ENCODE results near the gene P2RY8. TPM values are rescaled to one million over a fixed set of nuclear protein-coding genes. Genes with fewer than 3 reads are reported as not detected.

The P2RY8 gene
- total RNA-seq, 1 experiment from 2014 or later = 0.37 TPM

GRCh38 chrX:1463581-1463980 lies 73.4 kb downstream of the P2RY8 start:
- TF ChIP-seq GABPB1 (CRISPR knock-in tag; IDR thresholded peaks at IDR 0.05) (no peak), ETV6 (CRISPR knock-in tag; IDR thresholded peaks at IDR 0.05) (no peak), ZNF317 (CRISPR knock-in tag; IDR thresholded peaks at IDR 0.05; ENCODE audit: borderline replicate concordance, low read depth) (no peak), RELA (CRISPR knock-in tag; IDR thresholded peaks at IDR 0.05; ENCODE audit: borderline replicate concordance) (no peak), E2F1 (CRISPR knock-in tag; IDR thresholded peaks at IDR 0.05) (no peak), PRDM15 (CRISPR knock-in tag; IDR thresholded peaks at IDR 0.05) (no peak), NR1H2 (CRISPR knock-in tag; IDR thresholded peaks at IDR 0.05) (no peak), GTF2I (CRISPR knock-in tag; conservative IDR thresholded peaks at IDR 0.05) (no peak), ARID4B (CRISPR knock-in tag; IDR thresholded peaks at IDR 0.05; ENCODE audit: borderline replicate concordance) (no peak), ZNF423 (CRISPR knock-in tag; IDR thresholded peaks at IDR 0.05) (no peak), CBFB (CRISPR knock-in tag; IDR thresholded peaks at IDR 0.05; ENCODE audit: low read depth) (no peak), JAZF1 (CRISPR knock-in tag; IDR thresholded peaks at IDR 0.05) (no peak), ZNF232 (CRISPR knock-in tag; IDR thresholded peaks at IDR 0.05) (no peak), ZNF121 (CRISPR knock-in tag; IDR thresholded peaks at IDR 0.05) (no peak)
- TF ChIP-seq, protein P1, sequence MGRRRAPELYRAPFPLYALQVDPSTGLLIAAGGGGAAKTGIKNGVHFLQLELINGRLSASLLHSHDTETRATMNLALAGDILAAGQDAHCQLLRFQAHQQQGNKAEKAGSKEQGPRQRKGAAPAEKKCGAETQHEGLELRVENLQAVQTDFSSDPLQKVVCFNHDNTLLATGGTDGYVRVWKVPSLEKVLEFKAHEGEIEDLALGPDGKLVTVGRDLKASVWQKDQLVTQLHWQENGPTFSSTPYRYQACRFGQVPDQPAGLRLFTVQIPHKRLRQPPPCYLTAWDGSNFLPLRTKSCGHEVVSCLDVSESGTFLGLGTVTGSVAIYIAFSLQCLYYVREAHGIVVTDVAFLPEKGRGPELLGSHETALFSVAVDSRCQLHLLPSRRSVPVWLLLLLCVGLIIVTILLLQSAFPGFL (CRISPR knock-in tag; IDR thresholded peaks at IDR 0.05; ENCODE audit: borderline replicate concordance) = no peak
- TF ChIP-seq, protein P2, sequence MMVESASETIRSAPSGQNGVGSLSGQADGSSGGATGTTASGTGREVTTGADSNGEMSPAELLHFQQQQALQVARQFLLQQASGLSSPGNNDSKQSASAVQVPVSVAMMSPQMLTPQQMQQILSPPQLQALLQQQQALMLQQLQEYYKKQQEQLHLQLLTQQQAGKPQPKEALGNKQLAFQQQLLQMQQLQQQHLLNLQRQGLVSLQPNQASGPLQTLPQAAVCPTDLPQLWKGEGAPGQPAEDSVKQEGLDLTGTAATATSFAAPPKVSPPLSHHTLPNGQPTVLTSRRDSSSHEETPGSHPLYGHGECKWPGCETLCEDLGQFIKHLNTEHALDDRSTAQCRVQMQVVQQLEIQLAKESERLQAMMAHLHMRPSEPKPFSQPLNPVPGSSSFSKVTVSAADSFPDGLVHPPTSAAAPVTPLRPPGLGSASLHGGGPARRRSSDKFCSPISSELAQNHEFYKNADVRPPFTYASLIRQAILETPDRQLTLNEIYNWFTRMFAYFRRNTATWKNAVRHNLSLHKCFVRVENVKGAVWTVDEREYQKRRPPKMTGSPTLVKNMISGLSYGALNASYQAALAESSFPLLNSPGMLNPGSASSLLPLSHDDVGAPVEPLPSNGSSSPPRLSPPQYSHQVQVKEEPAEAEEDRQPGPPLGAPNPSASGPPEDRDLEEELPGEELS (CRISPR knock-in tag; IDR thresholded peaks at IDR 0.05) = no peak
- TF ChIP-seq, protein P3, sequence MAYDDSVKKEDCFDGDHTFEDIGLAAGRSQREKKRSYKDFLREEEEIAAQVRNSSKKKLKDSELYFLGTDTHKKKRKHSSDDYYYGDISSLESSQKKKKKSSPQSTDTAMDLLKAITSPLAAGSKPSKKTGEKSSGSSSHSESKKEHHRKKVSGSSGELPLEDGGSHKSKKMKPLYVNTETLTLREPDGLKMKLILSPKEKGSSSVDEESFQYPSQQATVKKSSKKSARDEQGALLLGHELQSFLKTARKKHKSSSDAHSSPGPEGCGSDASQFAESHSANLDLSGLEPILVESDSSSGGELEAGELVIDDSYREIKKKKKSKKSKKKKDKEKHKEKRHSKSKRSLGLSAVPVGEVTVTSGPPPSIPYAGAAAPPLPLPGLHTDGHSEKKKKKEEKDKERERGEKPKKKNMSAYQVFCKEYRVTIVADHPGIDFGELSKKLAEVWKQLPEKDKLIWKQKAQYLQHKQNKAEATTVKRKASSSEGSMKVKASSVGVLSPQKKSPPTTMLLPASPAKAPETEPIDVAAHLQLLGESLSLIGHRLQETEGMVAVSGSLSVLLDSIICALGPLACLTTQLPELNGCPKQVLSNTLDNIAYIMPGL (CRISPR knock-in tag; IDR thresholded peaks at IDR 0.05) = no peak
- DNase-seq (ENCODE audit: low spot score) (no peak), ATAC-seq (no peak)
- Mint-ChIP-seq H3K27ac (no peak overlapping the region), H3K4me3 (no peak overlapping the region), H3K36me3 (no peaks in the 10 kb centered on the region), H3K9me3 (no peaks in the 10 kb centered on the region; the same call in 1 of the 2 replicates), H3K27me3 (ENCODE audit: low read depth) (peaks cover 49% of the 10 kb centered on the region), H3K4me1 (peaks cover 10% of the 10 kb centered on the region)
- CTCF ChIA-PET = no interaction called here
- POLR2A ChIA-PET = no interaction called here
